Cardiac muscle cell (in vitro differentiated cells and primary cell): ENCODE data around the gene TP53BP1. TPM values are rescaled to one million over a fixed set of nuclear protein-coding genes. Genes with fewer than 3 reads are reported as not detected.

Experiments
- DNase-seq, 2 donors: peaks; one replicate each; pipeline versions ENCODE4 v3.0.0 to v3.0.0-alpha.2; 2010 to 2017; ENCODE audit warnings: low read depth in 1 of 2, low spot score in 1 of 2
- H3K27ac ChIP-seq: fragments of 200-600 bp; sonication (generic); 2 replicates; pipeline ENCODE4 v1.5.1; 2016
- H3K27me3 ChIP-seq: fragments of 200-600 bp; sonication (generic); 2 replicates; pipeline ENCODE4 v1.6.0; 2016; ENCODE audit warnings: control low read depth
- H3K36me3 ChIP-seq: fragments of 200-600 bp; sonication (generic); 2 replicates; pipeline ENCODE4 v1.5.1; 2016; ENCODE audit warnings: control low read depth
- H3K4me1 ChIP-seq: fragments of 200-600 bp; sonication (generic); 2 replicates; pipeline ENCODE4 v1.8.1; 2017; ENCODE audit warnings: low read depth, mild to moderate bottlenecking, mixed run types
- H3K4me3 ChIP-seq: fragments of 200-600 bp; sonication (generic); 2 replicates; pipeline ENCODE4 v1.5.1; 2016; ENCODE audit warnings: mild to moderate bottlenecking
- H3K9me3 ChIP-seq: fragments of 200-600 bp; sonication (generic); 2 replicates; pipeline ENCODE4 v1.5.1; 2017; ENCODE audit warnings: low read depth, mild to moderate bottlenecking, control low read depth
- polyA plus RNA-seq: library from polyadenylated mRNA; unstranded; fragments of >200 nt; fragmentation: Nextera tagmentation; extraction: Ambion mirVana; gene quantifications from 2 replicates; pipeline ENCODE4 v1.2.1, GENCODE V29; 2016
- total RNA-seq: library from RNA; depleted of rRNA; stranded (reverse); fragments of >200 nt; gene quantifications from 2 replicates; pipeline ENCODE4 v1.2.3, GENCODE V29; 2016
- TF ChIP-seq, protein P1 (sequence below): IDR thresholded peaks from 2 replicates; pipeline ENCODE4 v1.5.1; 2012; ENCODE audit warnings: low read depth, mild to moderate bottlenecking, low read length

Gene TP53BP1
- total and polyA plus RNA-seq, 2 experiments from 2014 or later = 41.0 to 84.1 TPM

DNA sequence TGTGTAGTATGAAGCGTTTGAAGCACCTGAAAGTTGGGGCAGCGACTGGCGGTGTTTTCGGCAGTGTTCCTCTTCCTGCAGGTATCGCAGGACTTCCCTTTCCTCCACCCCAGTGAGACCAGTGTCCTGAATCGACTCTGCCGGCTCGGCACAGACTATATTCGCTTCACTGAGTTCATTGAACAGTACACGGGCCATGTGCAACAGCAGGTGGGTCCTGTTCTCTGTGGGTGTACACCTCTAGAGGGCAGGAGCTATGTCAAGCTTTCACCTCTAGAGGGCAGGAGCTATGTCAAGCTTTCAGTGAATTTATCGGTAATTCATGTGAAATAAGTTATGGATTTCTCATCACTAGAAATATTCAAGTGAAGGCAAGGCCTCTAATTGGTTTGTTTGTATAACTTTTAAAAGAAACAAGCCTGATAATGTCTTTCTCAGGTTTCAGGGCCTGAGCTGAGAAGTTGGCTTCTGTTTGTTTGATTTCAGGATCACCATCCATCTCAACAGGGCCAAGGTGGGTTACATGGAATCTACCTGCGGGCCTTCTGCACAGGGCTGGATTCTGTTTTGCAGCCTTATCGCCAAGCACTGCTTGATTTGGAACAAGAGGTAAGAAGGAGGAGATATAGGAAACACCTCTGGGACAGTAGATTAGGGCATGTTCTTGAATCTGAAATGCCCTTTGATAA is 116.8 kb downstream of the TP53BP1 start:
- no peak overlapping the region for H3K27ac ChIP-seq

DNA sequence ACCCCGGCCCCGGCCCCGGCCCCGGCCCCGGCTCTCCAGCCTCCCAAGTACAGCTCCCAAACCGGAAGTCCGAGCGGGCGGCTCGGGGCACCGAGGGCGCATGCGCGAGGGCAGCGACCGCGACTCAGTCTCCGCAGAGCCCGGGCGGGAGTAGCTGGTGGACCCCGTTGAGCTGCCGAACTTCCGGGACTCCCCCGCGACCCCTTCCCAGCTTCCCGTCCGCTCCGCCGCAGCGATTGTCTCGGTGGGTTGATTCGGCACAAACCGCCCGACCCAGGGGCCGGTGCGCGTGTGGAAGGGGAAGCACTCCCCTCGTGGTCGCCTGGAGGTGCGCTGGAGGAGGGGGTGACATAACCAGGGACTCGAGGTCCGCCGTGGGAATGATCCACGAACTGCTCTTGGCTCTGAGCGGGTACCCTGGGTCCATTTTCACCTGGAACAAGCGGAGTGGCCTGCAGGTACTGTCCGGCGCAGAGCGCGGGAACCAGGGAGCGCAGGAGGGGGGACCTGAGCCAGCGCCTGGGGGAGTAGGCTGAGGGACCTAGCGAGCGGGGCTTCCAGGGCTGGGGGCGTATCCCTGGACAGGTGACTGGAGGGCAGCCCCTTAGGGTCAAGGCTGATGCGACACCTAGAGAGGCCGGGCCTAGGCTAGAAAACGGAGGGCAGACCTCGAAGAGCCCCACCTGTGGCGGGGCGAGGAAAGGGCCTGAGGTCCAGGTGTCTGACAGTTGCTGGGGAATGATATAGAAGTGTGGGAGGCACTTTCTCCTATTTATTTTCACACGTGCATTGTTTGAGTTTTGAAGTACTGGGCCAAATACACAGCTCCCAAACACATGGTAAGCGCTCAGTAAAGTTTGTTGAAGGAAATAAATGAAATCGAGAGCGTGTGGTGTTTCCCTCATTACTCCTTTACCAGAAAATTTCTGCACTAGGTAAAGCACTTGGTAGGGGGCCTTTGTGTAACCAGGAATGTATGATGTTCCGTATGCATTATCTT is 121.7 kb downstream of the TP53BP1 start, which contains the start of the genes TUBGCP4 and ZSCAN29:
TUBGCP4 (plus strand) TSS at position 127 of the 1,000 bp plus-strand sequence; CDS start at position 381, 254 bp downstream.
ZSCAN29 (minus strand) TSS at position 69 of the 1,000 bp plus-strand sequence. CDS start 1,130 bp downstream, outside the sequence.
- Histone ChIP-seq H3K27ac (peak within 1 kb of the TSS; percentile 32), H3K4me3 (peak within 1 kb of the TSS; percentile 60), H3K9me3 (no peaks in the 10 kb centered on the region), H3K27me3 (no peaks in the 10 kb centered on the region), H3K36me3 (peaks cover 1% of the 10 kb centered on the region), H3K4me1 (peaks cover 20% of the 10 kb centered on the region)
- peak; percentile 81 to 92 for DNase-seq
- TF ChIP-seq, protein P1, sequence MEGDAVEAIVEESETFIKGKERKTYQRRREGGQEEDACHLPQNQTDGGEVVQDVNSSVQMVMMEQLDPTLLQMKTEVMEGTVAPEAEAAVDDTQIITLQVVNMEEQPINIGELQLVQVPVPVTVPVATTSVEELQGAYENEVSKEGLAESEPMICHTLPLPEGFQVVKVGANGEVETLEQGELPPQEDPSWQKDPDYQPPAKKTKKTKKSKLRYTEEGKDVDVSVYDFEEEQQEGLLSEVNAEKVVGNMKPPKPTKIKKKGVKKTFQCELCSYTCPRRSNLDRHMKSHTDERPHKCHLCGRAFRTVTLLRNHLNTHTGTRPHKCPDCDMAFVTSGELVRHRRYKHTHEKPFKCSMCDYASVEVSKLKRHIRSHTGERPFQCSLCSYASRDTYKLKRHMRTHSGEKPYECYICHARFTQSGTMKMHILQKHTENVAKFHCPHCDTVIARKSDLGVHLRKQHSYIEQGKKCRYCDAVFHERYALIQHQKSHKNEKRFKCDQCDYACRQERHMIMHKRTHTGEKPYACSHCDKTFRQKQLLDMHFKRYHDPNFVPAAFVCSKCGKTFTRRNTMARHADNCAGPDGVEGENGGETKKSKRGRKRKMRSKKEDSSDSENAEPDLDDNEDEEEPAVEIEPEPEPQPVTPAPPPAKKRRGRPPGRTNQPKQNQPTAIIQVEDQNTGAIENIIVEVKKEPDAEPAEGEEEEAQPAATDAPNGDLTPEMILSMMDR = peak; percentile 31

More for the DNA sequence above, 116.8 kb downstream of the TP53BP1 start:
- peaks cover 6% of the 10 kb centered on the region for H3K4me1 ChIP-seq
- peak; percentile 37 to 45 for DNase-seq
- no peak overlapping the region for H3K4me3 ChIP-seq
- H3K27me3 ChIP-seq = no peaks in the 10 kb centered on the region
- TF ChIP-seq, protein P1 = peak; percentile 86
- no peaks in the 10 kb centered on the region for H3K9me3 ChIP-seq
- H3K36me3 ChIP-seq = peaks cover 15% of the 10 kb centered on the region

DNA sequence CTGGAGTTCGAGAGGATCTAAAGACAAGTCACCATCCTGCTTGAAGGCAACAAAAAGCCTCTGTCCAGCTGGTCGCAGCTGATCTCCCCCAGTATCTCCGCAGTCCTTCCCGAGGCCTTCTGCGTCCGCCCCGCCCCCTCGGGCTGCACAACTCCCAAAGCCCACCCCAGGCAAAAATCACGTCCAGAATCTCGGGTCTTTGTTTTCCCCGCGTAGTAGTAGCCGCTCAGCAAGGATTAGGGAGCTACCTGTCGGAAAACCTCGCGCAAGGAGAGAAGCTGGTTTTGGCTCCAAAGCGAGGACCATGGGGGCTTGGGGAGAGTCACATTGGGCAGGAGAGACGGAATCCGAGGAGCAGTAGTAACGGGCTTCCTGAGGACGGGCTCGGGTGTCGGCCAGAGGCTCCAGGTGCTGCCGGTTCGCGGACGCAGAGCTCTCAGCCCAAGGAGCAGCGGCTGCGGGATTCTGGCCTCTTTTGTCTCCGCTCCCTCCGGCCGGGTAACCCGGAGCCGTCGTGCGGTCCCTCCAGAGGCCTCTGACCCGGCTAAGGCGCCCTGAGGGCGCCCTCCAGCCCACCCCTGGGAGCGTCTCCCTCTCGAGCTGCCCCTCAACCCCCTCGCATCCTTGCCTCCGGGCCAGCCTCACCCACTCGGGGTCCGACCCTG is 122.5 kb downstream of the TP53BP1 start:
- peak; percentile 39 to 69 for DNase-seq
- H3K4me1 ChIP-seq = peaks cover 20% of the 10 kb centered on the region
- no peaks in the 10 kb centered on the region for H3K9me3 ChIP-seq
- H3K27ac ChIP-seq = peak overlapping the region; percentile 32
- no peaks in the 10 kb centered on the region for H3K27me3 ChIP-seq
- peak overlapping the region; percentile 60 for H3K4me3 ChIP-seq
- TF ChIP-seq, protein P1 = no peak
- H3K36me3 ChIP-seq = peaks cover 7% of the 10 kb centered on the region

DNA sequence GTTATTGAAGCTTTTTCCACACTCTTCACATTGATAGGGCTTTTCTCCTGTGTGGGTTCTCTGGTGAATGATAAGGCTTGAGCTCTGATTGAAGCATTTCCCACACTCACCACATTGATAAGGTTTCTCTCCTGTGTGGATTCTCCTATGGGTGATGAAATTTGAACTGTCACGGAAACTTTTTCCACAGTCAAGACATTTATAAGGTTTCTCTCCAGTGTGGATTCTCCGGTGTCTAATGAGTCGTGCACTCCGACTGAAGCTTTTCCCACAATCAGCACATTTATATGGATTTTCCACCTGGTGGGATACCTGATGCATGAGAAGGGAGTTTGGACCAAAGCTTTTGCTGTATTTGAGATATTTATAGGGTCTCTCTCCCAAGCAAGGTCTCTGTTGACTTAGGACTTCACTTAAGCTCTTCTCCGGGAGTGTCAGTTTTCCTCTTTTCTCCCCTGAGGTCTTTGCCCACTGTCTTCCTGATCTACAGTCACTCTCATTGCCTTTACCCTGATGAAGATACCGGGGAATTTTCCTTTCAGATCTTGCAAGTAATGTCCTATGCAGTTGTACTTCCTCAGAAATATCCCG is 131.5 kb downstream of the TP53BP1 start:
- no peaks in the 10 kb centered on the region for H3K4me1 ChIP-seq
- H3K4me3 ChIP-seq = no peak overlapping the region
- peaks cover 50% of the 10 kb centered on the region for H3K36me3 ChIP-seq
- TF ChIP-seq, protein P1 = no peak
- no peak overlapping the region for H3K27ac ChIP-seq
- no peaks in the 10 kb centered on the region for H3K27me3 ChIP-seq
- no peak for DNase-seq
- H3K9me3 ChIP-seq = peaks cover 9% of the 10 kb centered on the region

DNA sequence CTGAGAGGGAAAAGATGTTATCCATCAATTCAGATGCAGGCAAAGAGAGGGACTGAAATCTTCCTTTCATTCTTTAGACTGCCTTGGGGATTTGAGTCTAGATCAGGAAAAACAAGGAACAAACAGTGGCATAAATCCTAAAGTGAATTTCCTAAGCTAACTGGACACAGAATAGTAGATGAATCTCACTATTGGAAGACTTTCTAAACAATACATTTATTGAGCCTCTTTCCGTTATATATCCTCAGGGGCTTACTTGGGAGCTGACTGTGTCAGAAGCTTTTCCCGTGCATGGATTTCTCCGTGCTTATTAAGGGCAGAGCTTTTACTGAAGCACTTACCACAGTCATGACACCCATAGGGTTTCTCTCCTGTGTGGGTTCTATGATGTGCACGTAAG is 132.1 kb downstream of the TP53BP1 start:
- Histone ChIP-seq H3K27me3 (no peaks in the 10 kb centered on the region), H3K9me3 (peaks cover 9% of the 10 kb centered on the region), H3K4me1 (no peaks in the 10 kb centered on the region), H3K36me3 (peaks cover 46% of the 10 kb centered on the region), H3K4me3 (no peak overlapping the region), H3K27ac (no peak overlapping the region)
- TF ChIP-seq, protein P1 = no peak
- DNase-seq = no peak
